ENCODE measurements around the gene TMEM125.

TMEM125 gene

GRCh38 chr1:43269627-43270375 lies at the start of gene TMEM125:
TSS of gene TMEM125 (plus strand) at chr1:43269983. CDS start at chr1:43272723, 2,740 bp downstream.
- DNase-seq (ENCODE audit: low read depth in 2 of 2) = no peak

DNA sequence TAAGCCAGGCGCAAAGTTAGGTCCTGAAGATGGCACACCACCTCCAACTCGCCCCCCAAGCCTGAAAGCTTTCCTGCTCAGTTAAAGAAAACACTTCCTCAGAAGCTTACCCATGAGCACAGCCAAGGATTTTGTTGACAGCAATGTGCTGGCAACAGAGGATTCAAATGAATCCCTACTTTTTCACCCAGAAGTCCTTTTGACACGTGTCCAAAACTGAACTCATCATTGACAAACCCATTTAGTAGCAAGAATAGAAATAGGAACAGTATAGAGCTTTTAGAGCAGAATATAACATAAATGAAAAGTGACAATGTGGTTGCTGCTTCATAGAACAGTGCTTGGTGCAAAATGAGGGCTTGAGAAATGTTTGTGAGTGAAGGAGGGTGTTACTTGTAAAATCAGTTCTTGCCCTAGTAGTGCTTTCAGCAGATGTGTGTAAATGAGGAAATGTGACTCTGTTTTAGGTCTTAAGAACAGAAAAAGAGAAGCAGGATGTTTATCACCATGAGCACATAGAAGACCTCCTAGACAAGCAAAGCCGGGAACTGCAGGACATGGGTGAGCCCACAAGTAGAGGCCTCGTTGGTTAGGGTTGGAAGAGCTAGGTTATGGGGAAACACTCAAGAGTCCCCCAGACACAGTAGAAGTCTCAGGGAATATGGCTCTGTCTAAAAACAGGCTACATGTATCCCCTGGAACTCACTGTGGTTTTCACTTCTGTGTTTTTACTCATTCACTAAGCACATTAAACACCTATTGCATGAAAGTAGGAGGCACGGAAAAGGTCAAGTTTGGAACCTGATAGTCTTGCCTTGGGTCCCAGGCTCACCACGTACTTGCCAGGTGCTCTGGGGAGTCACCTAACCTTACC lies 48.6 kb upstream of the TMEM125 start:
- DNase-seq (ENCODE audit: low read depth in 2 of 2) = no peak

- DNase-seq (ENCODE audit: low read depth in 2 of 2) = no peak
These were observed 48.0 kb upstream of the TMEM125 start for GRCh38 chr1:43221797-43222196.

DNA sequence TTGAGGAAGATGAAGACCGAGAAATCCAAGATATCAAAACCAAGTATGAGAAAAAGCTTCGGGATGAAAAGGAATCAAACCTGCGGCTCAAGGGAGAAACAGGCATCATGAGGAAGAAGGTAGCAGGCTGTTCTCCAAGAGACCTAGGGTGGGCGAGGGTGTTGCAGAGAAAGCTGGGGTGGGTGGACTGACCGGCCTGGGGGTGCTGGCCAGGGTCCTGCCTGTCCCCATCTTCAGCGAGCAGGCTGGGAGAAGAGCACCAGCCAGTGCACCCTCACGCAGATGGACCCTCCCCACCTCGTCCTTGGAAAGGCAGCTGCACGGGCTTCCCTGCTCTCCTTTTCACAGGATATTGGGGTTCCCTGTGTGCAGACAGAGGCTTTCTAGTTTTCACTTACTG lies 46.9 kb upstream of the TMEM125 start:
- DNase-seq (ENCODE audit: low read depth in 2 of 2) = no peak

- DNase-seq (ENCODE audit: low read depth in 2 of 2) = no peak
These were observed 44.6 kb upstream of the TMEM125 start for GRCh38 chr1:43225168-43225567.

DNA sequence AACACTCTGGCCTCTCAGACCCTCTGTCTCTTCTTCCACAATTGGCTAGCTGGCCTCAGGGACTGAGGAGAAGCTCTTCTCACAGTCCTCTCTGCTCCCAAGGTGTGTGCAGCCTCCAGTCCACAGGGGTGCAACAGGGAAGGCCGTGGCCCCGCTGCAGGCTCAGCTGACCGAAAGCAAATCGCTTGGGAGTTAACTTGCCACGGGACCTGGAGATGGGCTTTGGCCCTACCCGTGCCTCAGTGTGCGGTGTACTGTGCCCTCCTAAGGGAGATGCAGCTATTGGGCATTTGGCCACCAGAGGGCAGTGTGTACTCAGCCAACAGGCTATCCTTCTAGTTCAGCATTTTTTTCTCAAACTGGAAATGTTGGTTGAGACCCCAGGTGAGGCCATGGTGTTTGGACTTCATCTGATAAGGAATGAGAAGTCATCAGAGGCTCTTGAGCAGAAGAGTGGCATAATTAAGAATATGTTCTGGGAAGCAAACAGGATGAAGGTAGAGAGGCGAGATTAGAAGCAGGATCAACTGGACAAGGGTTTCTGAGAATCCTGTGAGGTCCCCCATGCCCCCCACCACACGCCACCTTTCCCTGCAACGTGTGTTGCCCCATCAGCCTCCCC lies 42.5 kb upstream of the TMEM125 start:
- DNase-seq (ENCODE audit: low read depth in 2 of 2) = peak; percentile 73 to 79

GRCh38 chr1:43229826-43230780 lies 39.7 kb upstream of the TMEM125 start:
- no peak for DNase-seq (ENCODE audit: low read depth in 2 of 2)

DNA sequence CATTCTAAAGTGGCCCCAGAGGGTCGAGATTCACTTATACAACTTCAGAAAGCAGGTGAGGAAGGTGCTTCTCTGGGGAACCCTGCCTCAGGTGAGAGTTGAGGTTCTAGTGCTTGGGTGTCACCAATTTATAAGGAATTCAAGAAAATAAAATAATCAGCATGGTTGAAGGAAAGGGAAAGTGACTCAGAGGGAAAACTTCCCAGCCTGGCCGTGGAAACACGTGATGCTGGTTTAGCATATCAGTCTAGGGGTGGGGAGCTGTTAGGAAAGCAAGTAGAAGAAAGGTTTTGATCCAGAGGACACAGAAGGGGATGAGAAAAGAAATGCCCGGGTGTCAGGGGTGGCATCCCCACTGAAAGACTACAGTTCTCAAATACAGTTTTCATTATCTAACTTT lies 37.7 kb upstream of the TMEM125 start:
- no peak for DNase-seq (ENCODE audit: low read depth in 2 of 2)

- DNase-seq (ENCODE audit: low read depth in 2 of 2) = no peak
These were observed 37.3 kb upstream of the TMEM125 start for GRCh38 chr1:43232482-43232881.

- no peak for DNase-seq (ENCODE audit: low read depth in 2 of 2)
These were observed 36.2 kb upstream of the TMEM125 start for GRCh38 chr1:43233631-43234030.

DNA sequence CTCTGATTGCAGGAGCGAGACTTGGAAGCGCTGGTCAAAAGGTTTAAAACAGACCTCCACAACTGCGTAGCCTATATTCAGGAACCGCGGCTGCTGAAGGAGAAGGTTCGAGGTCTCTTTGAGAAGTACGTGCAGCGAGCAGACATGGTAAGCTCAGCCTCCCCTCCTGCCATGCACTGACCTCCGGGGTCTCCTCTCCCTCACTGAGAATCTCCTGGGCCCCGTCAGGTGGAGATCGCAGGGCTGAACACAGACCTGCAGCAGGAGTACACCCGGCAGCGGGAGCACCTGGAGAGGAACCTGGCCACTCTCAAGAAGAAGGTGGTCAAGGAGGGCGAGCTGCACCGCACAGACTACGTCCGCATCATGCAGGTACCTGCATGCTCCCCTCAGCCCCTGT lies 35.5 kb upstream of the TMEM125 start:
- no peak for DNase-seq (ENCODE audit: low read depth in 2 of 2)

- DNase-seq (ENCODE audit: low read depth in 2 of 2) = no peak
These were observed 34.7 kb upstream of the TMEM125 start for GRCh38 chr1:43235040-43235439.

GRCh38 chr1:43235451-43236121 lies 34.2 kb upstream of the TMEM125 start:
- DNase-seq (ENCODE audit: low read depth in 2 of 2) = no peak

- no peak for DNase-seq (ENCODE audit: low read depth in 2 of 2)
These were observed 32.7 kb upstream of the TMEM125 start for GRCh38 chr1:43237121-43237520.

DNA sequence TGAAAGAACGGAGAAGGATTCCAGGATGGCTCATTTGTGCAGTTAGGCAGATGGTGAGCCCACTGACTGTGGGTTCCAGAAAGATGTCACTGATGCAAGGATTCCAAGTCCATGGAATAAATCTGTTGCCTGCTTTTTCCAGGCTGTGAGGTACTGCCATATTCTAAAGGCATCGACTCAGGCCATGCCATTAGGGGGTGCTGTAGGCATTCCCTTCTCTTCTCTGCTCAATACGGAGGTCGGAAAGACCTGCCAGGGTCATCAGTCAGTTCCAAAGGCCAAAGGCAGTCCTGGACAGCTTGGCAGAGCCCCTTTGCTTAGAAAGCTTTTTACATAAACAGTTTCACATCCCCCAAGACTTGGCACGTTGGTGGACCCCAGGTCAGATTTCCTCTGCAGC lies 31.7 kb upstream of the TMEM125 start:
- peak in 1 of 2 donors; percentile 15 for DNase-seq (ENCODE audit: low read depth in 2 of 2)

DNA sequence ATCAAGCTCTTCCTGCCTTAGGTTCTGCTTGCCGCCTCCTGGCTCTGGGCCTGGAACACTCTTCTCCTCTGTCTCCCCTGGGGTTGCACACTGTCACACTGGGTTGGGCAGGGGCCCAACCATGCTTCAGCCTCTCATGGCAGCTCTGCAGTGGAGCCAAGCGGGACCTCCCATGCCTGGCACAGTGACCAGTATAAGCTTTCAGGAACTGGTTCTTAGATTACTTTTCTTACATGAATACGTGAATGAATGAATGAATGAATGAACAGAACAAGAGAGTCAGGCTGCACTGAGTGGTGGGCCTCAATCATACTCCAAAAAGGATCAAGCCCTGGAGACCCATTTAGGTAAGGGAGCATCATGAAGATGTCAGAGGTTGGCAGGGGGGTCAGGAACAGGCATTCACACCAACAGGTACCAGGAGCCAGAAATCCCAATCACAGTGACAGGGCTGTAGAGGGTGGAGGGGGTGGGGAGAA lies 30.8 kb upstream of the TMEM125 start:
- DNase-seq (ENCODE audit: low read depth in 2 of 2) = no peak

DNA sequence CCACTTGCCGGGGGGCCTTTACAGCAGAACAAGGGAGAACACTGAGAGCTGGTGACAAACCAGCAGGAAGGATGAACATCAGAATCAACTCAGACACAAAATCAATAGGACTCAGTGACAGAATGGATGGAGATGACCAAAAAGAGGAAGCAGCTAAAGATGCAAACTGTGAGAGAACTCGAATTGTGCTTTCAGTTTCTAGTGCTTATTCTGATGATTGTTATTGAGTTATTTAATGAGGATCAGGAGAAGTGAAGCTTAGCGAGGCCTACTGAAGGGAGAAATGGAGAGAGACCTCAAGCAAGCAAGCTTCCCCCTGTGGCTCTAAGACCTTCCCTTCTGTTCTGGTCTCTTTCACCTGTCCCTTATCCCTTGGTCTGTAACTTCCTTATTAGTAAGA lies 30.3 kb upstream of the TMEM125 start:
- no peak for DNase-seq (ENCODE audit: low read depth in 2 of 2)

GRCh38 chr1:43241413-43241836 lies 28.4 kb upstream of the TMEM125 start:
- DNase-seq (ENCODE audit: low read depth in 2 of 2) = no peak

DNA sequence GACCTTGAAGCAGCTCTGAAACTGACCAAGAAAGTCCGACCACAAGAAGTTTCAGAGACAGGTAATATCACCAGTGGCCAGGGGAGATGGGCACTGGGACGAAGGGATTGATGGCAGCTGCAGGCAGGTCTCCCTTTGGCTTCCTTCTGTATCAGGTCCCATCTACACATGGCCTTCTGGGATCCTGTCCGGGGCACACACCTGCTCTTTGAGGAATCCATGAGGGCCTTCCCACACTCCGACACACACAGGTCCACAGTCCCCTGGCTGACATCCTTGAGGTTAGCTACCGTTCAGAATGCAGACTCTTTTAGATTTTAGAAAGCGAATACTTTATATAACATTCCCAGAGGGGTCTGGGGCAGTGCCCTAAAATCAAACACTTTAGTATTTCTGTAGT lies 26.5 kb upstream of the TMEM125 start:
- DNase-seq (ENCODE audit: low read depth in 2 of 2) = no peak

- DNase-seq (ENCODE audit: low read depth in 2 of 2) = no peak
These were observed 23.1 kb upstream of the TMEM125 start for GRCh38 chr1:43246466-43247213.
